NCI-H82 (cell line): Measurements from ENCODE around the gene ICAM1.
A peak's percentile ranks its signal among the peaks of the same experiment; 100 is the strongest.
"Not testable (repeated sequence)": the region's sequence is repeated elsewhere in the genome, so short reads cannot be mapped to it uniquely, and the experiment has no call there.

Source experiments
- DNase-seq: peaks from one replicate; lab custom pipeline; 2025; lab: John Stamatoyannopoulos, UW

ICAM1 gene

GRCh38 chr19:10270616-10271394 lies at the start of gene ICAM1:
ICAM1 (plus strand) TSS chr19:10271120; CDS start chr19:10271160, 40 bp downstream.
- peak; percentile 47 for DNase-seq

GRCh38 chr19:10222201-10222890 lies 48.6 kb upstream of the ICAM1 start:
- DNase-seq: no peak

- no peak for DNase-seq
Measured at GRCh38 chr19:10223488-10224213, 47.3 kb upstream of the ICAM1 start.

- no peak for DNase-seq
Measured at GRCh38 chr19:10224337-10224736, 46.6 kb upstream of the ICAM1 start.

- DNase-seq: no peak
Measured at GRCh38 chr19:10226021-10226375, 44.9 kb upstream of the ICAM1 start.

GRCh38 chr19:10226376-10227025 lies 44.4 kb upstream of the ICAM1 start:
- DNase-seq: no peak

- no peak for DNase-seq
Measured at GRCh38 chr19:10227026-10227971, 43.6 kb upstream of the ICAM1 start.

GRCh38 chr19:10228393-10228792 lies 42.5 kb upstream of the ICAM1 start:
- no peak for DNase-seq

- DNase-seq: peak; percentile 64
Measured at GRCh38 chr19:10228920-10229319, 42.0 kb upstream of the ICAM1 start.

GRCh38 chr19:10230173-10230860 lies 40.6 kb upstream of the ICAM1 start:
- peak; percentile 55 for DNase-seq

GRCh38 chr19:10230861-10231611 lies 39.9 kb upstream of the ICAM1 start, which contains the start of gene S1PR2:
S1PR2 (minus strand) TSS chr19:10231331; CDS start chr19:10224905, 6,426 bp downstream.
- peak; percentile 76 for DNase-seq

GRCh38 chr19:10231612-10232228 lies 39.2 kb upstream of the ICAM1 start:
- DNase-seq: no peak

- no peak for DNase-seq
Measured at GRCh38 chr19:10233946-10234345, 37.0 kb upstream of the ICAM1 start.

GRCh38 chr19:10235003-10235402 lies 35.9 kb upstream of the ICAM1 start:
- no peak for DNase-seq

GRCh38 chr19:10235409-10235808 lies 35.5 kb upstream of the ICAM1 start:
- not testable (repeated sequence) for DNase-seq

- no peak for DNase-seq
Measured at GRCh38 chr19:10237702-10238101, 33.2 kb upstream of the ICAM1 start.

- no peak for DNase-seq
Measured at GRCh38 chr19:10238172-10238783, 32.6 kb upstream of the ICAM1 start.

- not testable (repeated sequence) for DNase-seq
Measured at GRCh38 chr19:10241826-10242449, 29.0 kb upstream of the ICAM1 start.
